Mesothelial cell of epicardium (in vitro differentiated cells): ENCODE measurements around the gene MADD. TPM values are rescaled to one million over a fixed set of nuclear protein-coding genes. Genes with fewer than 3 reads are reported as not detected.
"Not testable (repeated sequence)": the region's sequence is repeated elsewhere in the genome, so short reads cannot be mapped to it uniquely, and the experiment has no call there.

Experiments used
- DNase-seq, 2 experiments: peaks; one replicate each; pipeline ENCODE4 v3.0.0; 2021; ENCODE audit warnings: low spot score in 2 of 2; ENCODE audit not compliant: unreplicated experiment in 2 of 2
- H3K27ac Mint-ChIP-seq: 2 replicates; pipeline ENCODE4 v1.8.0; 2021; ENCODE audit warnings: mixed read lengths
- H3K27me3 Mint-ChIP-seq: 2 replicates; pipeline ENCODE4 v1.8.0; 2021; ENCODE audit warnings: low read depth, mixed read lengths
- H3K36me3 Mint-ChIP-seq: 2 replicates; pipeline ENCODE4 v1.8.0; 2021; ENCODE audit warnings: mixed read lengths
- H3K4me1 Mint-ChIP-seq: 2 replicates; pipeline ENCODE4 v1.8.0; 2021; ENCODE audit warnings: mixed read lengths
- H3K4me3 Mint-ChIP-seq: 2 replicates; pipeline ENCODE4 v1.8.0; 2021; ENCODE audit warnings: mild to moderate bottlenecking, moderate library complexity, mixed read lengths
- H3K9me3 Mint-ChIP-seq: 2 replicates; pipeline ENCODE4 v1.8.0; 2021; ENCODE audit warnings: mixed read lengths
- CTCF ChIP-seq: fragments of 200-600 bp; sonication (generic); IDR thresholded peaks from one replicate; pipeline ENCODE4 v1.5.0; 2021; ENCODE audit warnings: antibody characterized with exemption; ENCODE audit not compliant: unreplicated experiment
- total RNA-seq: library from RNA; stranded (reverse); gene quantifications from 3 replicates; pipeline ENCODE4 v1.2.1, GENCODE V29; 2021

MADD gene
- total RNA-seq, 1 donor from 2014 or later, result 71.2 TPM

DNA sequence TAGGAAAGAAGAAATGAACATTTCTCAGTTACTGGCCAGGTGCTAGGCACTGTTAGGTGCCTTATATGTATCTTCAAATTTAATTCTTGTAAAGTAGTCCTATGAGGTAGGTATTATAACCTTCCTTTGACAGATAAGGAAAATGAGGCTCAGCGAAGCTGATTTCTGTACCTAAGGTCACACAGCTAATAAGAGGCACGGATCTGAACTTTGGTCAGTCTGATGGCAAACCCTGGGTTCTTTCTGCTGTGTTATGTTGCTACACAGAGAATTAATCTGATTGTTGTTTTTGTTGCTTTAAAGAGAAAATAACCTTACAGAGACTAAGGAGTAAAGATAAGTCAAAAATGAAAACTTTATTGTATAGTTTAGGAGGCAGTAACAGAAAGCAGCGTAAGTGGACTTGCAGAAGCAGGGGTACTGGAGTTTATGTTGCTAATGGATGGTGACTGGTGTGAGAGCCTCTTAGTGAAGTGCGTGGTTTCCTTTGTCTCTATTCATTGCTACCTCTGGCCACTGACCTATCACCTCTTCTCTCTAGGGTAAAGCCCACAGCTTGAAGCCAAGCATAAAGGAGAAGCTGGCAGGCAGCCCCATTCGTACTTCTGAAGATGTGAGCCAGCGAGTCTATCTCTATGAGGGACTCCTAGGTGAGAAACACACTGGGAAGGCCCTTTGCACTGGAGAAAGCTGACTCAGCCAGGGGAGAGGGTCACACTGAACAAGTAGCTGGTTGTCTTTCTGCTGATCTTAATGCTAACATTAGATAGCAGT is 38.3 kb downstream of the MADD start:
- Mint-ChIP-seq H3K27ac (no peak overlapping the region), H3K4me1 (no peaks in the 10 kb centered on the region), H3K4me3 (no peak overlapping the region), H3K36me3 (peaks cover 42% of the 10 kb centered on the region), H3K9me3 (peaks cover 4% of the 10 kb centered on the region), H3K27me3 (no peaks in the 10 kb centered on the region)
- no peak for DNase-seq
- no peak for TF ChIP-seq CTCF

- DNase-seq, result no peak
- Mint-ChIP-seq H3K36me3 (peaks cover 19% of the 10 kb centered on the region), H3K27ac (no peak overlapping the region), H3K27me3 (no peaks in the 10 kb centered on the region), H3K9me3 (no peaks in the 10 kb centered on the region), H3K4me3 (no peak overlapping the region), H3K4me1 (no peaks in the 10 kb centered on the region)
- no peak for TF ChIP-seq CTCF
Observed at GRCh38 chr11:47314992-47315391, 45.1 kb downstream of the MADD start.

DNA sequence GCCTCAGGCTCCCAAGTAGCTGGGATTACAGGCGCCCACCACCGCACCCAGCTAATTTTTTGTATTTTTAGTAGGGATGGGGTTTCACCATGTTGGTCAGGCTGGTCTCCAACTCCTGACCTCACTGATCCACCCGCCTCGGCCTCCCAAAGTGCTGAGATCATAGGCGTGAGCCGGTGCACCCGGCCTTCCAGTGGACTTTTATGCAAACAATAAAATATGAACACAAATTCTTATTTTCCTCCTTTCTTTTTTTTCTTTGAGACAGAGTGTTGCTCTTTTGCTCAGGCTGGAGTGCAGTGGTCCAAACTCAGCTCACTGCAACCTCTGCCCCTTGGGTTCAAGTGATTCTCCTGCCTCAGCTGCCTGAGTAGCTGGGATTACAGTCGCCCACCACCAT is 46.6 kb downstream of the MADD start:
- H3K4me1 Mint-ChIP-seq, H3K9me3 Mint-ChIP-seq, H3K27me3 Mint-ChIP-seq, H3K4me3 Mint-ChIP-seq, DNase-seq, H3K27ac Mint-ChIP-seq: not testable (repeated sequence)
- peaks cover 20% of the 10 kb centered on the region for H3K36me3 Mint-ChIP-seq

- H3K4me1 Mint-ChIP-seq, result no peaks in the 10 kb centered on the region
- H3K4me3 Mint-ChIP-seq, result no peak overlapping the region
- H3K27me3 Mint-ChIP-seq, result no peaks in the 10 kb centered on the region
- no peak overlapping the region for H3K27ac Mint-ChIP-seq
- no peak for TF ChIP-seq CTCF
- DNase-seq, result no peak
- H3K9me3 Mint-ChIP-seq, result no peaks in the 10 kb centered on the region
- H3K36me3 Mint-ChIP-seq, result peaks cover 23% of the 10 kb centered on the region
Observed at GRCh38 chr11:47317064-47317828, 47.3 kb downstream of the MADD start.

DNA sequence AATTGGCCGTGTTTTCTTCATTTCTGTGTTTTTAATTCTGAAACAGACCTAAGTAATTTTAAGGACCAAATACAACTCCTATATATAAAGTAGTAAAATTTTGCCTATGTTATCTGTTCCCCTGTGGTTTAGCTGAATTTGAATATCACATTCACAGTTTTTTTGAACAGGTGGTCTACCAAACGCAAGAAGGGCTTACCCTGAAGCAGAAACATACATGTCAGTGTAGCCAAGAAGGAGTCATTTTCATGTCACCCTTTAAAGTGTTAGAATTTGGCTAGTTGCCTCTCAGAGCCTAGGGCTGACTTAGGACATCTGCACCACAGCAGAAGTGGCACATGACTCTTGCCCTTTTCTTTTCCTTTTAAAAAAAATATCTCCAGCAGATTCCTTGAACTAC is 48.2 kb downstream of the MADD start:
- peaks cover 23% of the 10 kb centered on the region for H3K36me3 Mint-ChIP-seq
- H3K4me3 Mint-ChIP-seq, result no peak overlapping the region
- no peaks in the 10 kb centered on the region for H3K4me1 Mint-ChIP-seq
- no peak overlapping the region for H3K27ac Mint-ChIP-seq
- no peaks in the 10 kb centered on the region for H3K9me3 Mint-ChIP-seq
- TF ChIP-seq CTCF, result no peak
- no peaks in the 10 kb centered on the region for H3K27me3 Mint-ChIP-seq
- no peak for DNase-seq

DNA sequence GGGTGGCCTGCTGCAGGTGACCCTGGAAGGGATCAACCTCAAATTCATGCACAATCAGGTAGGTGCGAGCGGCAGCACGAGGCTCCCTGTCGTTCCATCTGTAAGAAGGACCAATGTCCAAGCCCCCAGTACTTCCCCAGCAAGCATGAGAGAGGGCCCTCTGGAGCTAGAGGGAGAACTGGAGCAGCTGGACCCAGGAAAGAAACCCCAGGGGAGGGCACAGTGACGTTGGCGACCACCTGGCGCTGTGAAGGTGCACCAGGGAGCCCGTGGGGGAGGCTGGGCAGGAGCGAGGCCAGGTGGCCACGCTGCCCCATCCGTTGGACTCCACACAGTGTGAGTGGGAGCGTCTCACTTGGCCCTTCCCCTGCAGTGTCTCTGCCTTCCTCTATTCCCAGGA is 54.6 kb downstream of the MADD start:
- Mint-ChIP-seq H3K36me3 (peaks cover 27% of the 10 kb centered on the region), H3K4me3 (no peak overlapping the region), H3K9me3 (no peaks in the 10 kb centered on the region), H3K27ac (no peak overlapping the region), H3K4me1 (no peaks in the 10 kb centered on the region), H3K27me3 (no peaks in the 10 kb centered on the region)
- no peak for DNase-seq
- no peak for TF ChIP-seq CTCF
